IPS-20b (cell line): ENCODE data around the gene TPRN.

Experiments used
- H3K27ac ChIP-seq: one replicate; pipeline ENCODE4 v1.5.1; 2013; ENCODE audit warnings: low read length
- H3K27me3 ChIP-seq: 2 replicates; pipeline ENCODE4 v1.6.1; 2013; ENCODE audit warnings: mild to moderate bottlenecking, low read length, inconsistent platforms; ENCODE audit not compliant: insufficient read depth
- H3K36me3 ChIP-seq: 2 replicates; pipeline ENCODE4 v1.6.1; 2013; ENCODE audit warnings: low read depth, mild to moderate bottlenecking, inconsistent platforms, low read length, moderate library complexity; ENCODE audit not compliant: insufficient read depth
- H3K4me1 ChIP-seq: 2 replicates; pipeline ENCODE4 v1.6.1; 2013; ENCODE audit warnings: mild to moderate bottlenecking, control low read depth, inconsistent platforms, low read length, moderate library complexity; ENCODE audit not compliant: insufficient read depth
- H3K4me3 ChIP-seq: 2 replicates; pipeline ENCODE4 v1.5.1; 2013; ENCODE audit warnings: mild to moderate bottlenecking, low read length, inconsistent platforms
- H3K9ac ChIP-seq: 2 replicates; pipeline ENCODE4 v1.6.1; 2013; ENCODE audit warnings: low read depth, mild to moderate bottlenecking, inconsistent platforms, low read length, moderate library complexity
- H3K9me3 ChIP-seq: 2 replicates; pipeline ENCODE4 v1.6.1; 2013; ENCODE audit warnings: mild to moderate bottlenecking, low read depth, low read length, inconsistent platforms; ENCODE audit not compliant: insufficient read depth

The TPRN gene

DNA sequence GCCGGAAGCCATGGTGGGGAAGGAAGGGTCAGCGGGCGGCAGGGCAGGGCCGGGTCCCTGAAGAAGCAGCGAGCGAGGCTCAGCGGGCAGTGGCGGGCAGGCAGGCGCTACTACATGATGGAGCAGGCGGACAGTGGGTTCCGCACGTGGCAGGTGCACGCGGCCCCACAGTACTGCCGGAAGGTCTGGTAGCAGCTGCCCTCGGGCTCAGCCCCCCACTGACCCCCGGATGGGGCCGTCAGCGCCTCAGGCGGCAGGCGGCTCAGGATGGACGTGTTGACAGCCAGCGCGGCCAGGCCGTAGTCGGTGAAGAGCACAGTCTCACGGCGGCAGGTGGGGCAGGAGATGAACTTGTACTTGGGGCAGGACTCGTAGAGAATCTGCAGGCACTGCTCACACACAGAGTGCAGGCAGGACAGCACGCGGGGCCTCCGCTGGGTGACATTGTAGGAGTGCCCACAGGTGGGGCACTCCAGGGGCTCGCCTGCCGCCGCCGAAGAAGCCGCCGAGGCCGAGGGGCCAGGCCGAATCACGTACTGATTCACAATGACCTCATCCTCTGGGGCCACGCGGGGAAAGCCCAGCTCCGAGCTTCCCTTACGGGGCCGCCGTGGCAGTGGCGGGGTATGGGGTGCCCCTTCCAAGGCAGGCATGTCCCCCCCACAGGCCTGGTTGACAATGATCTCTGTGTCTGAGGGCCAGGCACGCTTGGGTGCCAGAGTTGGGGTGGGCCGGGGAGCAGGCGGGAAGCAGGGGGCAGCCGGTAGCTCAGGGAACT is 20.0 kb upstream of the TPRN start:
- Histone ChIP-seq H3K36me3 (peaks cover 10% of the 10 kb centered on the region), H3K4me1 (peaks cover 3% of the 10 kb centered on the region; the same call in 1 of the 2 replicates), H3K27ac (no peak overlapping the region), H3K9me3 (no peaks in the 10 kb centered on the region), H3K27me3 (peaks cover 9% of the 10 kb centered on the region), H3K4me3 (no peak overlapping the region), H3K9ac (no peak overlapping the region)

- Histone ChIP-seq H3K27me3 (peaks cover 9% of the 10 kb centered on the region), H3K36me3 (peaks cover 17% of the 10 kb centered on the region), H3K27ac (no peak overlapping the region), H3K9me3 (no peaks in the 10 kb centered on the region), H3K4me3 (no peak overlapping the region), H3K9ac (no peak overlapping the region), H3K4me1 (peaks cover 3% of the 10 kb centered on the region; the same call in 1 of the 2 replicates)
Observed at GRCh38 chr9:137219757-137220316, 19.3 kb upstream of the TPRN start.

GRCh38 chr9:137218754-137219271 is 18.3 kb upstream of the TPRN start:
- Histone ChIP-seq H3K36me3 (peaks cover 18% of the 10 kb centered on the region), H3K4me3 (no peak overlapping the region), H3K27me3 (peaks cover 9% of the 10 kb centered on the region), H3K4me1 (no peaks in the 10 kb centered on the region; the same call in 1 of the 2 replicates), H3K9me3 (no peaks in the 10 kb centered on the region), H3K9ac (no peak overlapping the region), H3K27ac (no peak overlapping the region)

- Histone ChIP-seq H3K4me3 (no peak overlapping the region), H3K27ac (no peak overlapping the region)
Observed at GRCh38 chr9:137218212-137218753, 17.7 kb upstream of the TPRN start.

GRCh38 chr9:137217276-137218211 is 17.0 kb upstream of the TPRN start:
- Histone ChIP-seq H3K36me3 (peaks cover 18% of the 10 kb centered on the region), H3K27me3 (peaks cover 3% of the 10 kb centered on the region), H3K9me3 (no peaks in the 10 kb centered on the region), H3K27ac (no peak overlapping the region), H3K4me3 (no peak overlapping the region), H3K9ac (no peak overlapping the region), H3K4me1 (no peaks in the 10 kb centered on the region)

More at GRCh38 chr9:137218212-137218753, 17.7 kb upstream of the TPRN start:
- H3K9me3 ChIP-seq = no peaks in the 10 kb centered on the region
- peaks cover 18% of the 10 kb centered on the region for H3K36me3 ChIP-seq
- H3K4me1 ChIP-seq = no peaks in the 10 kb centered on the region
- peaks cover 9% of the 10 kb centered on the region for H3K27me3 ChIP-seq
- H3K9ac ChIP-seq = no peak overlapping the region

GRCh38 chr9:137216188-137216965 is 15.8 kb upstream of the TPRN start:
- H3K9me3 ChIP-seq = no peaks in the 10 kb centered on the region
- H3K4me1 ChIP-seq = no peaks in the 10 kb centered on the region
- H3K9ac ChIP-seq = no peak overlapping the region
- peaks cover 18% of the 10 kb centered on the region for H3K36me3 ChIP-seq
- no peaks in the 10 kb centered on the region for H3K27me3 ChIP-seq
- no peak overlapping the region for H3K4me3 ChIP-seq
- H3K27ac ChIP-seq = no peak overlapping the region

- no peak overlapping the region for H3K27ac ChIP-seq
- no peak overlapping the region for H3K4me3 ChIP-seq
- H3K36me3 ChIP-seq = peaks cover 18% of the 10 kb centered on the region
- H3K27me3 ChIP-seq = no peaks in the 10 kb centered on the region
- H3K4me1 ChIP-seq = no peaks in the 10 kb centered on the region
- H3K9me3 ChIP-seq = no peaks in the 10 kb centered on the region
- no peak overlapping the region for H3K9ac ChIP-seq
Observed at GRCh38 chr9:137215196-137215986, 14.8 kb upstream of the TPRN start.

DNA sequence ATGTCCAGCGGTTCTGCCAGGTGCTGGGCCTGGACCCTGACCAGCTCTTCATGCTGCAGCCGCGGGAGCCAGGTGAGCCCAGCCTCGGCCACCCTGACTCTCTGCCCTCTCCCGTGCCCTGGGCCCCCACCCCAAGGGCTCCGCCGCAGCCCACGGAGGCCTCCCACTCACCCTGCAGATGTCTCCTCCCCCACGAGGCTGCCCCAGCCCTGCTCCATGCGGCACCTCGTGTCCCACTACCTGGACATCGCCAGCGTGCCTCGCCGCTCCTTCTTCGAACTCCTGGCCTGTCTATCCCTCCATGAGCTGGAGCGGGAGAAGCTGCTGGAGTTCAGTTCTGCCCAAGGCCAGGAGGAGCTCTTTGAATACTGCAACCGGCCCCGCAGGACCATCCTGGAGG is 14.1 kb upstream of the TPRN start:
- H3K27ac ChIP-seq = no peak overlapping the region
- H3K9ac ChIP-seq = no peak overlapping the region
- H3K9me3 ChIP-seq = no peaks in the 10 kb centered on the region
- H3K36me3 ChIP-seq = peaks cover 18% of the 10 kb centered on the region
- H3K27me3 ChIP-seq = no peaks in the 10 kb centered on the region
- no peaks in the 10 kb centered on the region for H3K4me1 ChIP-seq
- H3K4me3 ChIP-seq = no peak overlapping the region

- no peaks in the 10 kb centered on the region for H3K4me1 ChIP-seq
- no peak overlapping the region for H3K9ac ChIP-seq
- H3K4me3 ChIP-seq = no peak overlapping the region
- H3K9me3 ChIP-seq = no peaks in the 10 kb centered on the region
- peaks cover 29% of the 10 kb centered on the region for H3K36me3 ChIP-seq
- no peak overlapping the region for H3K27ac ChIP-seq
- no peaks in the 10 kb centered on the region for H3K27me3 ChIP-seq
Observed at GRCh38 chr9:137213160-137214060, 12.9 kb upstream of the TPRN start.

GRCh38 chr9:137212520-137212919 is 12.0 kb upstream of the TPRN start:
- Histone ChIP-seq H3K9ac (no peak overlapping the region), H3K4me1 (no peaks in the 10 kb centered on the region), H3K27ac (no peak overlapping the region), H3K4me3 (no peak overlapping the region), H3K36me3 (peaks cover 32% of the 10 kb centered on the region), H3K9me3 (no peaks in the 10 kb centered on the region), H3K27me3 (no peaks in the 10 kb centered on the region)
